C4-2B (cell line): ENCODE measurements around the gene ENDOV.

ENCODE experiments used
- CTCF ChIP-seq: fragments of 450-650 bp; conservative IDR thresholded peaks from 2 replicates; pipeline ENCODE4 v1.5.1; 2017; ENCODE audit warnings: mild to moderate bottlenecking
- ZFX ChIP-seq: fragments of 450-650 bp; IDR thresholded peaks from 2 replicates; pipeline ENCODE4 v1.6.1; 2017

DNA sequence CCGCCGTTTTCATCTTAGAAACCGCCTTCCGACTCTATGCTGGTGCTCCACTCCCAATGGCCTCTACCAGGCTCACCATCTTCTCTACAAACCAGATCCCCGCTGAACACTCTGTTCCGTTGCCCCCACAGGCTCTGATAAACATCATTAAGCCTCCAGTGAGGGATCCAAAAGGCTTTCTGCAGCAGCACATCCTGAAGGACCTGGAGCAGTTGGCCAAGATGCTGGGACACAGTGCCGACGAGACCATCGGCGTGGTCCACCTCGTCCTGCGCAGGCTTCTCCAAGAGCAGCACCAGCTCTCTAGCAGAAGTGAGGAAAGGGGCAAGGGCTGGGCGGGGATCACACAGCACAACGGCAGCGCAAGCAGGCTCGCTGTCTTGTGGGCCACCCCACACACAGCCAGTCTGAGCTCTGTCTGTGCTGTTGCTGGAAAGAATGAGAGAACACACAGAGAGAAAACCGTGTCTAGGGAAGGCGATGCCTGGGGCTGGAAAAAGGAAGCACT lies 33.5 kb upstream of the ENDOV start:
- TF ChIP-seq CTCF (no peak), ZFX (no peak)
